Stimulated activated naive CD8-positive, alpha-beta T cell treated with anti-CD3 and anti-CD28 coated beads, Interleukin-15, Interleukin-2, amounts not matched to agents 100 U/mL and 50 U/mL, for 24 hours (primary cell): ENCODE data around the gene TNFSF12.
A peak's percentile ranks its signal among the peaks of the same experiment; 100 is the strongest.
"Not testable (repeated sequence)": the region's sequence is repeated elsewhere in the genome, so short reads cannot be mapped to it uniquely, and the experiment has no call there.

Experiments
- ATAC-seq: fragments of 150-1000 bp; cut with Tn5 transposase; one replicate; pipeline ENCODE4 v1.10.0; 2021
- DNase-seq: peaks from one replicate; pipeline ENCODE4 v3.0.0; 2021

TNFSF12 gene

GRCh38 chr17:7587420-7588151 is 38.7 kb downstream of the TNFSF12 start:
- ATAC-seq (no peak), DNase-seq (no peak)

GRCh38 chr17:7588553-7589203 is 39.8 kb downstream of the TNFSF12 start:
- DNase-seq (no peak), ATAC-seq (no peak)

- DNase-seq (peak; percentile 73), ATAC-seq (peak; percentile 74)
Observed at GRCh38 chr17:7589204-7589868, 40.5 kb downstream of the TNFSF12 start.

- DNase-seq = no peak
- no peak for ATAC-seq
Observed at GRCh38 chr17:7589891-7590691, 41.2 kb downstream of the TNFSF12 start, which contains the start of gene SOX15. TSS of gene SOX15 (minus strand) at chr17:7590094. CDS start at chr17:7589676, 418 bp downstream.

GRCh38 chr17:7590743-7591142 is 41.9 kb downstream of the TNFSF12 start:
- no peak for ATAC-seq
- no peak for DNase-seq

- no peak for DNase-seq
- ATAC-seq = no peak
Observed at GRCh38 chr17:7591596-7591995, 42.7 kb downstream of the TNFSF12 start.

GRCh38 chr17:7592422-7593021 is 43.7 kb downstream of the TNFSF12 start:
- no peak for ATAC-seq

GRCh38 chr17:7593296-7593695 is 44.4 kb downstream of the TNFSF12 start:
- ATAC-seq (no peak), DNase-seq (no peak)

More at GRCh38 chr17:7592422-7593021, 43.7 kb downstream of the TNFSF12 start:
- no peak for DNase-seq

- DNase-seq, ATAC-seq: not testable (repeated sequence)
Observed at GRCh38 chr17:7597561-7597960, 48.7 kb downstream of the TNFSF12 start.

GRCh38 chr17:7606280-7606679 is 57.4 kb downstream of the TNFSF12 start:
- no peak for DNase-seq
- no peak for ATAC-seq
